Neural cell (in vitro differentiated cells): ENCODE measurements around the gene SLC26A11. TPM values are rescaled to one million over a fixed set of nuclear protein-coding genes. Genes with fewer than 3 reads are reported as not detected.

Source experiments
- H2AFZ ChIP-seq: fragments of 200-600, 300-800 bp; sonication (generic), shearing (Covaris generic); 2 replicates; pipeline ENCODE4 v1.6.0; 2014; ENCODE audit warnings: low read depth, mild to moderate bottlenecking, antibody characterized with exemption, low read length, moderate library complexity
- H3F3A ChIP-seq: fragments of 200-600 bp; shearing (Covaris generic); 2 replicates; pipeline ENCODE4 v1.6.1; 2016; ENCODE audit warnings: mild to moderate bottlenecking, moderate library complexity, mixed read lengths, antibody characterized with exemption, low read length; ENCODE audit not compliant: insufficient read depth, poor library complexity, severe bottlenecking
- H3K27ac ChIP-seq: fragments of 200-600, 300-800 bp; sonication (generic), shearing (Covaris generic); 2 replicates; pipeline ENCODE4 v1.5.1; 2014; ENCODE audit warnings: mild to moderate bottlenecking, low read length, moderate library complexity
- H3K27me3 ChIP-seq: fragments of 300-800, 200-600 bp; sonication (generic), shearing (Covaris generic); 2 replicates; pipeline ENCODE4 v1.6.0; 2014; ENCODE audit warnings: mild to moderate bottlenecking, low read depth, low read length, moderate library complexity; ENCODE audit not compliant: insufficient read depth
- H3K36me3 ChIP-seq: fragments of 300-800, 200-600 bp; sonication (generic), shearing (Covaris generic); 2 replicates; pipeline ENCODE4 v1.5.1; 2014; ENCODE audit warnings: mild to moderate bottlenecking, antibody characterized with exemption, low read length, moderate library complexity; ENCODE audit not compliant: insufficient read depth
- H3K4me2 ChIP-seq: fragments of 300-800, 200-600 bp; sonication (generic), shearing (Covaris generic); 2 replicates; pipeline ENCODE4 v1.6.0; 2014; ENCODE audit warnings: mild to moderate bottlenecking, low read length
- H3K4me3 ChIP-seq: fragments of 300-800, 200-600 bp; sonication (generic), shearing (Covaris generic); 2 replicates; pipeline ENCODE4 v1.5.1; 2014; ENCODE audit warnings: mild to moderate bottlenecking, low read length, moderate library complexity
- H3K79me2 ChIP-seq: fragments of 200-600 bp; shearing (Covaris generic); replicated peaks from 2 replicates; pipeline ENCODE4 v1.6.0; 2014; ENCODE audit warnings: mild to moderate bottlenecking, low read length, moderate library complexity; ENCODE audit not compliant: insufficient read depth
- H3K9ac ChIP-seq: fragments of 300-800, 200-600 bp; sonication (generic), shearing (Covaris generic); 2 replicates; pipeline ENCODE4 v1.6.1; 2016; ENCODE audit warnings: mild to moderate bottlenecking, low read length, mixed read lengths
- H3K9me2 ChIP-seq: fragments of 200-600 bp; shearing (Covaris generic); 2 replicates; pipeline ENCODE4 v1.6.1; 2016; ENCODE audit warnings: mild to moderate bottlenecking, low read length, mixed read lengths; ENCODE audit not compliant: insufficient read depth
- H3K9me3 ChIP-seq: fragments of 200-600, 300-800 bp; sonication (generic), shearing (Covaris generic); 2 replicates; pipeline ENCODE4 v1.6.1; 2016; ENCODE audit warnings: mild to moderate bottlenecking, mixed run types, low read length, moderate library complexity, mixed read lengths
- H4K20me1 ChIP-seq: fragments of 200-600 bp; shearing (Covaris generic); 2 replicates; pipeline ENCODE4 v1.6.1; 2016; ENCODE audit warnings: mild to moderate bottlenecking, mixed run types; ENCODE audit not compliant: insufficient read depth
- EP300 ChIP-seq: fragments of 450-650 bp; conservative IDR thresholded peaks from 2 replicates; pipeline ENCODE4 v1.6.1; 2014; ENCODE audit warnings: antibody characterized with exemption, mild to moderate bottlenecking, moderate library complexity; ENCODE audit not compliant: poor library complexity, severe bottlenecking
- EZH2 ChIP-seq: fragments of 200-600, 300-800 bp; shearing (Covaris generic), sonication (generic); IDR thresholded peaks from 2 replicates; pipeline ENCODE4 v1.6.1; 2014; ENCODE audit warnings: antibody characterized with exemption, low read length, borderline replicate concordance, mild to moderate bottlenecking; ENCODE audit not compliant: insufficient read depth, poor library complexity, severe bottlenecking
- MXI1 ChIP-seq: fragments of 450-650 bp; conservative IDR thresholded peaks from 2 replicates; pipeline ENCODE4 v1.6.1; 2014; ENCODE audit warnings: antibody characterized with exemption, mild to moderate bottlenecking; ENCODE audit not compliant: poor library complexity, severe bottlenecking
- POLR2AphosphoS5 ChIP-seq: IDR thresholded peaks from 2 replicates; pipeline ENCODE4 v1.6.1; 2012
- RAD21 ChIP-seq: fragments of 450-650 bp; conservative IDR thresholded peaks from 2 replicates; pipeline ENCODE4 v1.6.1; 2014; ENCODE audit warnings: antibody characterized with exemption, mild to moderate bottlenecking, moderate library complexity
- SMC3 ChIP-seq: fragments of 450-650 bp; conservative IDR thresholded peaks from 2 replicates; pipeline ENCODE4 v1.6.1; 2014; ENCODE audit warnings: antibody characterized with exemption, mild to moderate bottlenecking, moderate library complexity; ENCODE audit not compliant: poor library complexity
- TAF1 ChIP-seq: IDR thresholded peaks from 2 replicates; pipeline ENCODE4 v1.6.1; 2012; ENCODE audit warnings: low read depth
- polyA plus RNA-seq: library from polyadenylated mRNA; depleted of rRNA; stranded (reverse); fragments of >200 nt; gene quantifications from 2 replicates; pipeline ENCODE4 v1.2.3, GENCODE V29; 2014
- TF ChIP-seq, protein P1 (sequence below): fragments of 450-650 bp; IDR thresholded peaks from 2 replicates; pipeline ENCODE4 v1.5.1; 2014; ENCODE audit warnings: antibody characterized with exemption, mild to moderate bottlenecking, moderate library complexity; ENCODE audit not compliant: poor library complexity, severe bottlenecking
- TF ChIP-seq, protein P2 (sequence below): IDR thresholded peaks from 2 replicates; pipeline ENCODE4 v1.6.1; 2012; ENCODE audit warnings: borderline replicate concordance

SLC26A11 gene
- polyA plus RNA-seq, 1 donor from 2014 or later = 18.6 TPM

DNA sequence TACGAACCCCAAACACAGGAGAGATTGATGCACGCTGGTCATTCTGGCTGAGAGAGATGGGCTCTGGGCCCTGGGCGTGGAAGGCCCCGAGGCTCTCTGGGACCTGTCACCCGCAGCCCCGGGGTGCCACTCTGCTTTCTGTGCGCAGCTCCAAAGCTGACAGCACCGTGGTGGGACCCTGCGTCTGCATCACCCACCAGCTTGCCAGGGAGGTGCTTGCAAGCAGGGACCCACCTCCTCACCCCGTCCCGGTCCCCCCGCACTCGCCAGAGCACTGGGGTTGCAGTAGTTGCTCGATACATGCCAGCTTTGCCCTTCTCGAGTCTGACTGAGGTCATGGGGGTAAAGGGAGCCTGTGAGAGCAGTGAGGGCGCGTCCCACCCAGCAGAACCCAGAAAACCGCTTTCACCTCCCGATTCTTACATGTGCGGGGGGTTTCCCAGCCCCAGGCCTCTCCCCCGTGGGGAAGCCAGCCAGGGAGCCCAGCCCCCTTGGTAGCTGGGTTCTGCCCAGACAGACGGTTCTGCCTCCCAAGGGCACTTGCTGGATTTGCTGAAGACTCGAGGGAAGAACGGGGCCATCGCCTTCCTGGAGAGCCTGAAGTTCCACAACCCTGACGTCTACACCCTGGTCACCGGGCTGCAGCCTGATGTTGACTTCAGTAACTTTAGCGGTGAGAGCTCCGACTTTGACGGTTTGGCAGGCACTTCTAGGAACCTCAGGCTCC lies 37.9 kb upstream of the SLC26A11 start:
- H4K20me1 ChIP-seq = no peaks in the 10 kb centered on the region
- H3K9me3 ChIP-seq = no peaks in the 10 kb centered on the region
- H3F3A ChIP-seq = no peaks in the 10 kb centered on the region
- no peaks in the 10 kb centered on the region for H3K79me2 ChIP-seq
- H3K9me2 ChIP-seq = no peaks in the 10 kb centered on the region
- no peak overlapping the region for H2AFZ ChIP-seq
- H3K4me3 ChIP-seq = no peak overlapping the region
- H3K36me3 ChIP-seq = no peaks in the 10 kb centered on the region
- H3K9ac ChIP-seq = no peak overlapping the region
- TF ChIP-seq MXI1 = no peak
- TF ChIP-seq TAF1 = no peak
- TF ChIP-seq, protein P1, sequence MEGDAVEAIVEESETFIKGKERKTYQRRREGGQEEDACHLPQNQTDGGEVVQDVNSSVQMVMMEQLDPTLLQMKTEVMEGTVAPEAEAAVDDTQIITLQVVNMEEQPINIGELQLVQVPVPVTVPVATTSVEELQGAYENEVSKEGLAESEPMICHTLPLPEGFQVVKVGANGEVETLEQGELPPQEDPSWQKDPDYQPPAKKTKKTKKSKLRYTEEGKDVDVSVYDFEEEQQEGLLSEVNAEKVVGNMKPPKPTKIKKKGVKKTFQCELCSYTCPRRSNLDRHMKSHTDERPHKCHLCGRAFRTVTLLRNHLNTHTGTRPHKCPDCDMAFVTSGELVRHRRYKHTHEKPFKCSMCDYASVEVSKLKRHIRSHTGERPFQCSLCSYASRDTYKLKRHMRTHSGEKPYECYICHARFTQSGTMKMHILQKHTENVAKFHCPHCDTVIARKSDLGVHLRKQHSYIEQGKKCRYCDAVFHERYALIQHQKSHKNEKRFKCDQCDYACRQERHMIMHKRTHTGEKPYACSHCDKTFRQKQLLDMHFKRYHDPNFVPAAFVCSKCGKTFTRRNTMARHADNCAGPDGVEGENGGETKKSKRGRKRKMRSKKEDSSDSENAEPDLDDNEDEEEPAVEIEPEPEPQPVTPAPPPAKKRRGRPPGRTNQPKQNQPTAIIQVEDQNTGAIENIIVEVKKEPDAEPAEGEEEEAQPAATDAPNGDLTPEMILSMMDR = no peak
- no peak for TF ChIP-seq EZH2
- TF ChIP-seq SMC3 = no peak
- no peak for TF ChIP-seq RAD21
- TF ChIP-seq, protein P2, sequence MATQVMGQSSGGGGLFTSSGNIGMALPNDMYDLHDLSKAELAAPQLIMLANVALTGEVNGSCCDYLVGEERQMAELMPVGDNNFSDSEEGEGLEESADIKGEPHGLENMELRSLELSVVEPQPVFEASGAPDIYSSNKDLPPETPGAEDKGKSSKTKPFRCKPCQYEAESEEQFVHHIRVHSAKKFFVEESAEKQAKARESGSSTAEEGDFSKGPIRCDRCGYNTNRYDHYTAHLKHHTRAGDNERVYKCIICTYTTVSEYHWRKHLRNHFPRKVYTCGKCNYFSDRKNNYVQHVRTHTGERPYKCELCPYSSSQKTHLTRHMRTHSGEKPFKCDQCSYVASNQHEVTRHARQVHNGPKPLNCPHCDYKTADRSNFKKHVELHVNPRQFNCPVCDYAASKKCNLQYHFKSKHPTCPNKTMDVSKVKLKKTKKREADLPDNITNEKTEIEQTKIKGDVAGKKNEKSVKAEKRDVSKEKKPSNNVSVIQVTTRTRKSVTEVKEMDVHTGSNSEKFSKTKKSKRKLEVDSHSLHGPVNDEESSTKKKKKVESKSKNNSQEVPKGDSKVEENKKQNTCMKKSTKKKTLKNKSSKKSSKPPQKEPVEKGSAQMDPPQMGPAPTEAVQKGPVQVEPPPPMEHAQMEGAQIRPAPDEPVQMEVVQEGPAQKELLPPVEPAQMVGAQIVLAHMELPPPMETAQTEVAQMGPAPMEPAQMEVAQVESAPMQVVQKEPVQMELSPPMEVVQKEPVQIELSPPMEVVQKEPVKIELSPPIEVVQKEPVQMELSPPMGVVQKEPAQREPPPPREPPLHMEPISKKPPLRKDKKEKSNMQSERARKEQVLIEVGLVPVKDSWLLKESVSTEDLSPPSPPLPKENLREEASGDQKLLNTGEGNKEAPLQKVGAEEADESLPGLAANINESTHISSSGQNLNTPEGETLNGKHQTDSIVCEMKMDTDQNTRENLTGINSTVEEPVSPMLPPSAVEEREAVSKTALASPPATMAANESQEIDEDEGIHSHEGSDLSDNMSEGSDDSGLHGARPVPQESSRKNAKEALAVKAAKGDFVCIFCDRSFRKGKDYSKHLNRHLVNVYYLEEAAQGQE = no peak
- no peak for TF ChIP-seq POLR2AphosphoS5
- TF ChIP-seq EP300 = no peak
- H3K27me3 ChIP-seq = no peaks in the 10 kb centered on the region
- no peak overlapping the region for H3K4me2 ChIP-seq
- H3K27ac ChIP-seq = no peak overlapping the region

DNA sequence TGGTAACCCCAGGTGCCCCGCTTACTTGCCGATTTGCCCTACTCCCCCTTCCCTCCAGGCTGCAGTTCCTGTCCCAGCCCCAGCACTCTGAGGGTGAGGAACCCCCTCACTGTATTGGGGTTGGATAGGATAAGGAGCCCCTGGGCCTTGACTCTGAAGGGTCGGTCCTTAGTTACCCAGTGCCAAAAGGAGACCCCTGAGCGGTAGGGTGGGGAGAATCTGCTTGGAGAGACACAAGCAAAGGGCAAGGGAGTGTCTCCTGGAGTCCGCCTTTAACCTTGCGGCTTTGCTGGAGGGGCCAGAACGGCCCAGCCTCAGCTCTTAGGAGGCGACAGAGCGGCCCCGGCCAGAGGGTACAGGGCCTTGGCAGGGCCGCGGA lies 37.4 kb upstream of the SLC26A11 start:
- Histone ChIP-seq H3F3A (no peaks in the 10 kb centered on the region), H3K9me3 (no peaks in the 10 kb centered on the region), H3K79me2 (no peaks in the 10 kb centered on the region), H3K27me3 (no peaks in the 10 kb centered on the region), H2AFZ (no peak overlapping the region), H3K9me2 (no peaks in the 10 kb centered on the region), H3K4me2 (no peak overlapping the region), H3K27ac (no peak overlapping the region), H3K36me3 (no peaks in the 10 kb centered on the region), H3K4me3 (no peak overlapping the region), H4K20me1 (no peaks in the 10 kb centered on the region), H3K9ac (no peak overlapping the region)
- TF ChIP-seq TAF1 = no peak
